ENCODE data around the gene SLC50A1.

SLC50A1 gene

GRCh38 chr1:155182052-155182550 is 46.4 kb downstream of the SLC50A1 start:
- H3K4me1 ChIP-seq (ENCODE audit: control insufficient read depth in 1 of 2, insufficient read depth in 1 of 2, low read depth in 1 of 2, low read length in 1 of 2): no peaks in the 10 kb centered on the region
- no peaks in the 10 kb centered on the region for H3K27me3 ChIP-seq
- no peaks in the 10 kb centered on the region for H3K9me3 ChIP-seq
- no peaks in the 10 kb centered on the region for H3K36me3 ChIP-seq
- H3K4me3 ChIP-seq (ENCODE audit: low read depth in 1 of 2, low read length in 1 of 2): no peak overlapping the region
- no peak overlapping the region for H3K27ac ChIP-seq
- no peak for TF ChIP-seq CTCF (IDR thresholded peaks at IDR 0.05)

- no peaks in the 10 kb centered on the region for H3K27me3 ChIP-seq
- no peaks in the 10 kb centered on the region for H3K36me3 ChIP-seq
- H3K4me1 ChIP-seq (ENCODE audit: control insufficient read depth in 1 of 2, insufficient read depth in 1 of 2, low read depth in 1 of 2, low read length in 1 of 2): no peaks in the 10 kb centered on the region
- TF ChIP-seq CTCF (IDR thresholded peaks at IDR 0.05): no peak
- H3K4me3 ChIP-seq (ENCODE audit: low read depth in 1 of 2, low read length in 1 of 2): no peak overlapping the region
- no peaks in the 10 kb centered on the region for H3K9me3 ChIP-seq
- no peak overlapping the region for H3K27ac ChIP-seq
Measured at GRCh38 chr1:155183775-155184221, 48.1 kb downstream of the SLC50A1 start.

- H3K4me1 ChIP-seq (ENCODE audit: control insufficient read depth in 1 of 2, insufficient read depth in 1 of 2, low read depth in 1 of 2, low read length in 1 of 2): no peaks in the 10 kb centered on the region
- TF ChIP-seq CTCF (IDR thresholded peaks at IDR 0.05): no peak
- no peak overlapping the region for H3K27ac ChIP-seq
- no peak overlapping the region for H3K4me3 ChIP-seq (ENCODE audit: low read depth in 1 of 2, low read length in 1 of 2)
- H3K36me3 ChIP-seq: no peaks in the 10 kb centered on the region
- no peaks in the 10 kb centered on the region for H3K9me3 ChIP-seq
- no peaks in the 10 kb centered on the region for H3K27me3 ChIP-seq
Measured at GRCh38 chr1:155184351-155184811, 48.7 kb downstream of the SLC50A1 start.

- no peaks in the 10 kb centered on the region for H3K9me3 ChIP-seq
- H3K4me1 ChIP-seq (ENCODE audit: control insufficient read depth in 1 of 2, insufficient read depth in 1 of 2, low read depth in 1 of 2, low read length in 1 of 2): no peaks in the 10 kb centered on the region
- TF ChIP-seq CTCF (IDR thresholded peaks at IDR 0.05): no peak
- H3K36me3 ChIP-seq: no peaks in the 10 kb centered on the region
- H3K27ac ChIP-seq: no peak overlapping the region
- no peaks in the 10 kb centered on the region for H3K27me3 ChIP-seq
- no peak overlapping the region for H3K4me3 ChIP-seq (ENCODE audit: low read depth in 1 of 2, low read length in 1 of 2)
Measured at GRCh38 chr1:155184835-155185782, 49.5 kb downstream of the SLC50A1 start.

GRCh38 chr1:155185783-155186066 is 50.1 kb downstream of the SLC50A1 start:
- no peak overlapping the region for H3K4me3 ChIP-seq (ENCODE audit: low read depth in 1 of 2, low read length in 1 of 2)
- H3K27ac ChIP-seq: no peak overlapping the region
- H3K36me3 ChIP-seq: no peaks in the 10 kb centered on the region
- no peaks in the 10 kb centered on the region for H3K9me3 ChIP-seq
- H3K4me1 ChIP-seq (ENCODE audit: control insufficient read depth in 1 of 2, insufficient read depth in 1 of 2, low read depth in 1 of 2, low read length in 1 of 2): no peaks in the 10 kb centered on the region
- no peaks in the 10 kb centered on the region for H3K27me3 ChIP-seq
- no peak for TF ChIP-seq CTCF (IDR thresholded peaks at IDR 0.05)

All from neutrophil (primary cell).